Spleen (tissue), 11 donors: ENCODE data around the gene TMED8. TPM values are rescaled to one million over a fixed set of nuclear protein-coding genes. Genes with fewer than 3 reads are reported as not detected.
"Not testable (repeated sequence)": the region's sequence is repeated elsewhere in the genome, so short reads cannot be mapped to it uniquely, and the experiment has no call there.

Experiments used
- DNase-seq: peaks from one replicate; pipeline ENCODE4 v3.0.0-alpha.2; 2020
- H3K27ac ChIP-seq, 8 donors: fragments of 200-600 bp; sonication (generic) in 7 of 8; 1 replicate in 4 of 8; 2 replicates in 4 of 8; pipeline versions ENCODE4 v1.5.0 to v1.8.0; 2016 to 2021; ENCODE audit warnings: inconsistent platforms in 4 of 8, mild to moderate bottlenecking in 4 of 8, moderate library complexity in 1 of 8
- H3K27me3 ChIP-seq, 7 donors: fragments of 200-600 bp; sonication (generic) in 6 of 7; replicated peaks in 1 of 7; 1 replicate in 4 of 7; 2 replicates in 3 of 7; pipeline versions ENCODE4 v1.5.0 to v1.8.0; 2016 to 2021; ENCODE audit warnings: inconsistent platforms in 3 of 7, mild to moderate bottlenecking in 1 of 7
- H3K36me3 ChIP-seq, 6 donors: fragments of 200-600 bp; sonication (generic) in 5 of 6; 1 replicate in 4 of 6; 2 replicates in 2 of 6; pipeline versions ENCODE4 v1.5.0 to v1.8.0; 2016 to 2021; ENCODE audit warnings: inconsistent platforms in 2 of 6
- H3K4me1 ChIP-seq, 6 donors: fragments of 200-600 bp; sonication (generic) in 5 of 6; 1 replicate in 3 of 6; 2 replicates in 3 of 6; pipeline versions ENCODE4 v1.5.0 to v1.8.0; 2016 to 2021; ENCODE audit warnings: inconsistent platforms in 3 of 6
- H3K4me3 ChIP-seq, 8 donors: fragments of 200-600 bp; sonication (generic) in 7 of 8; 1 replicate in 4 of 8; 2 replicates in 4 of 8; pipeline versions ENCODE4 v1.5.0 to v1.8.0; 2016 to 2021; ENCODE audit warnings: inconsistent platforms in 4 of 8, mild to moderate bottlenecking in 4 of 8, moderate library complexity in 2 of 8
- H3K9me3 ChIP-seq, 8 donors: fragments of 200-600 bp; sonication (generic) in 7 of 8; 1 replicate in 4 of 8; 2 replicates in 4 of 8; pipeline versions ENCODE4 v1.5.0 to v1.8.0; 2016 to 2021; ENCODE audit warnings: inconsistent platforms in 4 of 8
- CTCF ChIP-seq, 11 experiments: fragments of 200-600 bp in 7 of 11; fragments of 450-650 bp in 4 of 11; sonication (generic) in 4 of 11; IDR thresholded peaks in 8 of 11; conservative IDR thresholded peaks in 3 of 11; 1 replicate in 7 of 11; 2 replicates in 4 of 11; pipeline versions ENCODE4 v1.4.0 to v1.8.0; 2016 to 2021; ENCODE audit warnings: antibody characterized with exemption in 11 of 11, inconsistent platforms in 4 of 11, mild to moderate bottlenecking in 1 of 11
- POLR2A ChIP-seq, 3 donors: fragments of 450-650 bp; IDR thresholded peaks; one replicate each; pipeline ENCODE4 v1.5.1; 2017; ENCODE audit warnings: antibody characterized with exemption in 3 of 3, mild to moderate bottlenecking in 1 of 3
- POLR2AphosphoS5 ChIP-seq, 3 donors: sonication (generic); formaldehyde crosslinking; IDR thresholded peaks; one replicate each; pipeline ENCODE4 v1.5.1; 2017; ENCODE audit warnings: antibody characterized with exemption in 3 of 3
- WGBS, 5 donors: extraction: QIAGEN DNeasy Blood & Tissue Kit in 3 of 5; methylation state at CpG; one replicate each; pipeline versions ENCODE4 v1.1.5 to v1.1.7; 2013 to 2018; 5-methylcytosine and 5-hydroxymethylcytosine counted together
- intact Hi-C: fragments of 100-400 bp; cut with DNase I; formaldehyde crosslinking; loops from one replicate; pipeline ENCODE4 v1.15.0; 2023; ENCODE audit warnings: low total_unique reads
- polyA plus RNA-seq, 3 donors: library from polyadenylated mRNA; stranded (reverse); fragments of 200-250 nt; gene quantifications; one replicate each; pipeline ENCODE4 v1.2.1, GENCODE V29; 2013
- total RNA-seq, 7 donors: library from RNA; depleted of rRNA in 3 of 7; stranded (reverse); fragments of >200 nt in 3 of 7; fragmentation: NEBNext Ultra II Directional in 4 of 7; extraction: Animal tissue kit (Norgen Biotek cat#: 25700) in 4 of 7; gene quantifications; one replicate each; pipeline versions ENCODE4 v1.1.0 to v1.2.1, GENCODE V29; 2016 to 2021
- donor health status: healthy with polysubstance abuse.
- donor health status: DM: no; HTN: no; CAD: no; lungs with moderate emphysema.
- donor health status: DM: no; HTN: no; CAD: no.
- donor health status: Bipolar disorder and iron deficiency.
- donor health status: healthy.
- donor health status: DM: no; HTN: no; CAD: no.
- donor health status: DM: yes; HTN: yes; CAD: no.

The TMED8 gene
- total and polyA plus RNA-seq, 10 donors, result 8.1 to 32.3 (median 21.4) TPM

DNA sequence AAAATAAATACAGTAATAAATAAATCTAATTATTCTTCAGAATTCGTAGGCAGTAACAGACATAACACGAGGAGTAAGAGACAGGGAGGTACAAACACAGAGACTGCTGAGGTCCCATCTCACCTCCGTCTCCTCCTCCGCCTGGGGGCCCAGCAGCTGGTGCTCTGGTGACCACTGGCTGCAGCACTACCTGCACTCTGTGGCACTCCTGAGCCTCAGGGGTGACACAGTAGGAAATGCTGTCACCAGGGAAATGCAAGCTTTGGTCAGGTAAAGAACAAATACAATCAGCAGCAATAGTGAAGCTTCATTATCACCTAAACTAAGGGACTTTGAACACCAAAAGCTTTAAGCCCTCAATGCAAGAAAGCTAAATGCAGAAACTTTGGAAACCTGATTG is 36.5 kb downstream of the TMED8 start:
- no peak for DNase-seq
- Histone ChIP-seq H3K27ac (no peak overlapping the region), H3K27me3 (no peaks in the 10 kb centered on the region), H3K36me3 (peaks cover 0 to 99% (median 51%) of the 10 kb centered on the region in 6 donors), H3K4me3 (no peak overlapping the region), H3K9me3 (no peaks in the 10 kb centered on the region), H3K4me1 (no peaks in the 10 kb centered on the region)
- intact Hi-C loops, result no loop called here
- TF ChIP-seq POLR2A (IDR thresholded peaks at IDR 0.05), result no peak
- TF ChIP-seq POLR2AphosphoS5 (IDR thresholded peaks at IDR 0.05), result no peak
- no peak for TF ChIP-seq CTCF (IDR thresholded peaks at IDR 0.05 in 8 of 11, conservative IDR thresholded peaks at IDR 0.05 in 3 of 11)
- WGBS, 5 donors, result 88 to 98% (median 94%) methylated on average over 4 of the region's 4 CpGs

GRCh38 chr14:77339407-77339806 is 37.5 kb downstream of the TMED8 start:
- Histone ChIP-seq H3K27me3 (no peaks in the 10 kb centered on the region), H3K27ac (no peak overlapping the region), H3K36me3 (peaks cover 0 to 98% (median 50%) of the 10 kb centered on the region in 6 donors), H3K4me1 (no peaks in the 10 kb centered on the region), H3K4me3 (no peak overlapping the region), H3K9me3 (no peaks in the 10 kb centered on the region)
- intact Hi-C loops, result no loop called here
- 97 to 100% (median 98%) methylated on average over 1 of the region's 1 CpG for WGBS, 5 donors
- DNase-seq, result no peak
- TF ChIP-seq POLR2A (IDR thresholded peaks at IDR 0.05), result no peak
- no peak for TF ChIP-seq CTCF (IDR thresholded peaks at IDR 0.05 in 8 of 11, conservative IDR thresholded peaks at IDR 0.05 in 3 of 11)
- TF ChIP-seq POLR2AphosphoS5 (IDR thresholded peaks at IDR 0.05), result no peak

DNA sequence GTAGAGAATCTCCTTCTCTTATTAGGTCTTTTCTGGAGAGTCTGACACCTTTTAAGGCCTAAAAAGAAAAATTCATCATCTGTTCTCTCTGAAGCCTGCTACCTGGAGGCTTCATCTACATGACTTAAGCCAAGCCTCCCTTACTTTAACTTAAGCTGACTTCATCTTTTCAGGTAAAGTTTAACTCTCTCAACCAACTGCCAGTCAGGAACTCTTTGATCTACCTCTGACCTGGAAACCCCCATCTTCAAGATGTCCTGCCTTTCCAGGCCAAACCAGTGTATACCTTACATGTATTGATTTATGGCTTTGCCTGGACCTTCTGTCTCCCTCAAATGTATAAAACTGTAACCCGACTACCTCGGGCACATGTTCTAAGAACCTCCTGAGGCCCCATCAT is 38.6 kb downstream of the TMED8 start:
- no peak for TF ChIP-seq POLR2A (IDR thresholded peaks at IDR 0.05)
- no peak for TF ChIP-seq CTCF (IDR thresholded peaks at IDR 0.05 in 8 of 11, conservative IDR thresholded peaks at IDR 0.05 in 3 of 11)
- no peak for TF ChIP-seq POLR2AphosphoS5 (IDR thresholded peaks at IDR 0.05)

GRCh38 chr14:77337880-77338279 is 39.0 kb downstream of the TMED8 start:
- H3K36me3 ChIP-seq, result peaks cover 0 to 82% (median 39%) of the 10 kb centered on the region in 6 donors
- WGBS, 5 donors, result 89 to 97% (median 96%) methylated on average over 3 of the region's 3 CpGs
- DNase-seq, result no peak
- TF ChIP-seq CTCF (IDR thresholded peaks at IDR 0.05 in 8 of 11, conservative IDR thresholded peaks at IDR 0.05 in 3 of 11), result no peak
- no peak for TF ChIP-seq POLR2A (IDR thresholded peaks at IDR 0.05)
- TF ChIP-seq POLR2AphosphoS5 (IDR thresholded peaks at IDR 0.05), result no peak
- no peak overlapping the region for H3K4me3 ChIP-seq
- H3K27ac ChIP-seq, result no peak overlapping the region
- no peaks in the 10 kb centered on the region for H3K27me3 ChIP-seq
- no peaks in the 10 kb centered on the region for H3K9me3 ChIP-seq
- no peaks in the 10 kb centered on the region for H3K4me1 ChIP-seq
- intact Hi-C loops, result no loop called here

More for the DNA sequence above, 38.6 kb downstream of the TMED8 start:
- H3K27me3 ChIP-seq, result no peaks in the 10 kb centered on the region
- no peak overlapping the region for H3K27ac ChIP-seq
- H3K9me3 ChIP-seq, result no peaks in the 10 kb centered on the region
- no peak for DNase-seq
- intact Hi-C loops, result no loop called here
- H3K4me3 ChIP-seq, result no peak overlapping the region
- no peaks in the 10 kb centered on the region for H3K4me1 ChIP-seq
- H3K36me3 ChIP-seq, result peaks cover 0 to 87% (median 43%) of the 10 kb centered on the region in 6 donors
- WGBS, 5 donors, result 88 to 95% (median 93%) methylated on average over 2 of the region's 2 CpGs

- intact Hi-C loops, H3K27me3 ChIP-seq, H3K4me3 ChIP-seq, DNase-seq, H3K27ac ChIP-seq, H3K9me3 ChIP-seq, H3K4me1 ChIP-seq: not testable (repeated sequence)
- H3K36me3 ChIP-seq, result peaks cover 0 to 76% (median 33%) of the 10 kb centered on the region in 6 donors
- 94 to 99% (median 97%) methylated on average over 9 of the region's 9 CpGs for WGBS, 5 donors
Observed at GRCh38 chr14:77337255-77337654, 39.6 kb downstream of the TMED8 start.
